ENCODE measurements around the gene SQSTM1. TPM values are rescaled to one million over a fixed set of nuclear protein-coding genes. Genes with fewer than 3 reads are reported as not detected.

Gene SQSTM1
- total and polyA plus RNA-seq, 9 of the 15 experiments (the other 6 are each of a cell fraction or from before 2014, with no cell fraction given), result 5.6 to 148 (median 64.0) TPM

- TF ChIP-seq ZNF197 (CRISPR knock-in tag; IDR thresholded peaks at IDR 0.05; ENCODE audit: low read depth) (peak; percentile 78; the same call in 1 of the 2 replicates), GABPB2 (CRISPR knock-in tag; conservative IDR thresholded peaks at IDR 0.05) (no peak), MEF2D (tag; conservative IDR thresholded peaks at IDR 0.05; ENCODE audit: low read depth) (peak; percentile 53; the same call in 1 of the 2 replicates), ELK1 (CRISPR knock-in tag; IDR thresholded peaks at IDR 0.05) (no peak), DEAF1 (CRISPR knock-in tag; IDR thresholded peaks at IDR 0.05) (0 out of 2 replicates have a peak, but pooled peaks have one; percentile 45), IRF2 (CRISPR knock-in tag; IDR thresholded peaks at IDR 0.05) (no peak), EP400 (IDR thresholded peaks at IDR 0.05) (peak; percentile 89), FIP1L1 (IDR thresholded peaks at IDR 0.05; ENCODE audit: low read depth, low read length, poor library complexity, severe bottlenecking) (peak; percentile 59), ZNF121 (CRISPR knock-in tag; conservative IDR thresholded peaks at IDR 0.05) (no peak), MNT (conservative IDR thresholded peaks at IDR 0.05) (peak; percentile 91 to 95), NFIC (IDR thresholded peaks at IDR 0.05) (peak; percentile 12; the same call in 1 of the 2 replicates), NFYB (IDR thresholded peaks at IDR 0.05; ENCODE audit: extremely low read depth, insufficient read length) (no peak), ZNF778 (CRISPR knock-in tag; IDR thresholded peaks at IDR 0.05) (no peak), REST (IDR thresholded peaks at IDR 0.05; ENCODE audit: borderline replicate concordance) (no peak), REST (CRISPR knock-in tag; IDR thresholded peaks at IDR 0.05; ENCODE audit: low read depth) (peak; percentile 72)
Measured at GRCh38 chr5:179819296-179820126, 1.2 kb upstream of the SQSTM1 start (continued).

Measured in K562 (cell line).